ENCODE data around the gene COX8A.
"Not testable (repeated sequence)": the region's sequence is repeated elsewhere in the genome, so short reads cannot be mapped to it uniquely, and the experiment has no call there.

The COX8A gene

GRCh38 chr11:63974259-63975143 is at the start of gene COX8A:
Gene COX8A, plus strand, starts transcription at chr11:63974620. Its CDS starts 61 bp downstream, at chr11:63974681.
- ATAC-seq (peak; percentile 99), DNase-seq (peak; percentile 92)

GRCh38 chr11:63929616-63930015 is 44.8 kb upstream of the COX8A start:
- no peak for ATAC-seq

GRCh38 chr11:63931045-63931444 is 43.4 kb upstream of the COX8A start:
- no peak for DNase-seq
- no peak for ATAC-seq

More at GRCh38 chr11:63929616-63930015, 44.8 kb upstream of the COX8A start:
- DNase-seq: no peak

GRCh38 chr11:63931876-63932275 is 42.5 kb upstream of the COX8A start:
- ATAC-seq (no peak), DNase-seq (no peak)

GRCh38 chr11:63933459-63933858 is 41.0 kb upstream of the COX8A start:
- no peak for ATAC-seq

GRCh38 chr11:63937713-63938478 is 36.5 kb upstream of the COX8A start:
- ATAC-seq (peak; percentile 5), DNase-seq (peak; percentile 51)

More at GRCh38 chr11:63933459-63933858, 41.0 kb upstream of the COX8A start:
- no peak for DNase-seq

GRCh38 chr11:63938479-63939396 is 35.7 kb upstream of the COX8A start, which contains the start of gene NAA40:
Gene NAA40, plus strand, starts transcription at chr11:63939002. Its CDS starts 95 bp downstream, at chr11:63939097.
- ATAC-seq (peak; percentile 96), DNase-seq (peak; percentile 98)

GRCh38 chr11:63939397-63939891 is 35.0 kb upstream of the COX8A start:
- DNase-seq (no peak), ATAC-seq (no peak)

GRCh38 chr11:63940786-63941185 is 33.6 kb upstream of the COX8A start:
- ATAC-seq: no peak
- no peak for DNase-seq

- DNase-seq: no peak
- ATAC-seq: no peak
These were observed 32.5 kb upstream of the COX8A start for GRCh38 chr11:63941901-63942300.

- ATAC-seq (no peak), DNase-seq (no peak)
These were observed 31.6 kb upstream of the COX8A start for GRCh38 chr11:63942803-63943202.

GRCh38 chr11:63944987-63945386 is 29.4 kb upstream of the COX8A start:
- ATAC-seq: no peak
- DNase-seq: no peak

GRCh38 chr11:63945477-63946163 is 28.8 kb upstream of the COX8A start:
- peak; percentile 49 for DNase-seq
- no peak for ATAC-seq

GRCh38 chr11:63951779-63952536 is 22.5 kb upstream of the COX8A start:
- DNase-seq: peak; percentile 42
- peak; percentile 68 for ATAC-seq

- ATAC-seq (no peak), DNase-seq (no peak)
These were observed 21.9 kb upstream of the COX8A start for GRCh38 chr11:63952570-63952969.

GRCh38 chr11:63958008-63958407 is 16.4 kb upstream of the COX8A start:
- no peak for ATAC-seq
- DNase-seq: no peak

- no peak for DNase-seq
- ATAC-seq: peak; percentile 36
These were observed 12.6 kb upstream of the COX8A start for GRCh38 chr11:63961608-63962412.

GRCh38 chr11:63963895-63964294 is 10.5 kb upstream of the COX8A start:
- not testable (repeated sequence) for ATAC-seq, DNase-seq

- ATAC-seq (no peak), DNase-seq (no peak)
These were observed 8.0 kb upstream of the COX8A start for GRCh38 chr11:63966444-63966843.

Data from stimulated activated naive CD8-positive, alpha-beta T cell treated with anti-CD3 and anti-CD28 coated beads, Interleukin-15, Interleukin-2, amounts not matched to agents 100 U/mL and 50 U/mL, for 24 hours (primary cell).